Measurements from ENCODE around the gene PPP1R14C. TPM values are rescaled to one million over a fixed set of nuclear protein-coding genes. Genes with fewer than 3 reads are reported as not detected.
A peak's percentile ranks its signal among the peaks of the same experiment; 100 is the strongest.

PPP1R14C gene, protein sequence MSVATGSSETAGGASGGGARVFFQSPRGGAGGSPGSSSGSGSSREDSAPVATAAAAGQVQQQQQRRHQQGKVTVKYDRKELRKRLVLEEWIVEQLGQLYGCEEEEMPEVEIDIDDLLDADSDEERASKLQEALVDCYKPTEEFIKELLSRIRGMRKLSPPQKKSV
- total RNA-seq (2022) (2.4 and 2.5 TPM in 2 replicates), Bru-seq, nascent RNA (percentile 41 among the genes with signal in this experiment), BruChase-seq, experiment 1, labeled RNA remaining after a 2-hour chase (percentile 36 among the genes with signal in this experiment), BruChase-seq, experiment 2, labeled RNA remaining after a 6-hour chase (percentile 37 among the genes with signal in this experiment)
- long read RNA-seq, transcript PPP1R14C-201 (4 exons, 2,152 nt): major isoform, 7 of 8 reads
- long read RNA-seq, partial matches to known transcripts: 0 of 8 reads
- long read RNA-seq, other reads (novel, unspliced or antisense): 1 of 8 reads

DNA sequence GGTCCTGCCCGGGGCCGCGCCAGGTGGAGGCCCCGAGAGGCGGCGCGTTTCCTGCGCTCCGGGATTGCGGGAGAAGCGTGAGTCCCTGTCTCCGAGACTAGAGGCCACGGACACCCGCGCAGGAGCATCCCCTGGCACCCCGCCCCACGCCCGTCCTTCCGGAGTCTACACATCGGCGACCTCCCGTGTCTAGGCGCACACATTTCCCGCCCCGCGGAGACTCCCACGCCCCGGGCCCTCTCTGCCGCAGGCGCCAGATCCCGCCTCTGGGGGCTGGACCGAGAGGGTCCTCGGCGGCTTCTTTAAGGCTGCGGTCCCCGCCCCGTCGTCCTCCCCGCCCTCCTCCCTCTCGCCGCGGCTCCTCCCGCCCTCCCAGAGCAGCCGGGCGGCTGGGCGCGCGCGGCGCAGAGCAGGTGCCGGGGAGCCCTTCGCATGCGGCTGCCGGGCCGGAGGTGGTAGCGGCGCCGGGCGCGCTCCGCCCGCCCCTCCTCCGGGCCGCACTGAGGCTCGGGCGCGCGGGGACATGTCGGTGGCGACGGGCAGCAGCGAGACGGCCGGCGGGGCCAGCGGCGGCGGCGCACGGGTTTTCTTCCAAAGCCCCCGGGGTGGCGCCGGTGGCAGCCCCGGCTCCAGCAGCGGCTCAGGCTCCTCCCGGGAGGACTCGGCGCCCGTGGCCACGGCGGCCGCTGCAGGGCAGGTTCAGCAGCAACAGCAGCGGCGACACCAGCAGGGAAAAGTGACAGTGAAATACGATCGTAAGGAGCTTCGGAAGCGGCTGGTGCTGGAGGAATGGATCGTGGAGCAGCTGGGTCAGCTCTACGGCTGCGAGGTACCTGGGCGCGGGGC, at the start of gene PPP1R14C:
Gene PPP1R14C (plus strand): TSS at position 375 of the 846 bp plus-strand sequence. CDS start 149 bp downstream, at position 524.
- DNase-seq: peak in 1 of 2 experiments; percentile 50
- H3K9me3 Mint-ChIP-seq (ENCODE audit: unreplicated experiment): no peaks in the 10 kb centered on the region
- H3K4me3 Mint-ChIP-seq (ENCODE audit: unreplicated experiment): peak within 1 kb of the TSS; percentile 65
- no peaks in the 10 kb centered on the region for H3K4me1 Mint-ChIP-seq (ENCODE audit: low read depth, unreplicated experiment)
- Histone ChIP-seq H3K4me3 (ENCODE audit: low read depth, low read length) (peak within 1 kb of the TSS; percentile 44), H3K27me3 (replicated peaks; ENCODE audit: control insufficient read depth, insufficient read depth, low read length) (no peaks in the 10 kb centered on the region; the same call in 1 of the 2 replicates), H3K36me3 (ENCODE audit: control insufficient read depth, insufficient read depth, low read length) (no peaks in the 10 kb centered on the region), H3K4me1 (peaks cover 15% of the 10 kb centered on the region), H3K9me3 (no peaks in the 10 kb centered on the region)
- H3K27ac Mint-ChIP-seq (ENCODE audit: unreplicated experiment): no peak within 1 kb of the TSS
- TF ChIP-seq, protein P1, sequence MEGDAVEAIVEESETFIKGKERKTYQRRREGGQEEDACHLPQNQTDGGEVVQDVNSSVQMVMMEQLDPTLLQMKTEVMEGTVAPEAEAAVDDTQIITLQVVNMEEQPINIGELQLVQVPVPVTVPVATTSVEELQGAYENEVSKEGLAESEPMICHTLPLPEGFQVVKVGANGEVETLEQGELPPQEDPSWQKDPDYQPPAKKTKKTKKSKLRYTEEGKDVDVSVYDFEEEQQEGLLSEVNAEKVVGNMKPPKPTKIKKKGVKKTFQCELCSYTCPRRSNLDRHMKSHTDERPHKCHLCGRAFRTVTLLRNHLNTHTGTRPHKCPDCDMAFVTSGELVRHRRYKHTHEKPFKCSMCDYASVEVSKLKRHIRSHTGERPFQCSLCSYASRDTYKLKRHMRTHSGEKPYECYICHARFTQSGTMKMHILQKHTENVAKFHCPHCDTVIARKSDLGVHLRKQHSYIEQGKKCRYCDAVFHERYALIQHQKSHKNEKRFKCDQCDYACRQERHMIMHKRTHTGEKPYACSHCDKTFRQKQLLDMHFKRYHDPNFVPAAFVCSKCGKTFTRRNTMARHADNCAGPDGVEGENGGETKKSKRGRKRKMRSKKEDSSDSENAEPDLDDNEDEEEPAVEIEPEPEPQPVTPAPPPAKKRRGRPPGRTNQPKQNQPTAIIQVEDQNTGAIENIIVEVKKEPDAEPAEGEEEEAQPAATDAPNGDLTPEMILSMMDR (IDR thresholded peaks at IDR 0.05; ENCODE audit: insufficient read depth in 1 of 2, low read depth in 1 of 2, low read length in 1 of 2, severe bottlenecking in 1 of 2, unreplicated experiment in 1 of 2): no peak
- peaks cover 18% of the 10 kb centered on the region for H3K27me3 Mint-ChIP-seq (ENCODE audit: insufficient read depth, unreplicated experiment)
- intact Hi-C loops (cut with micrococcal nuclease; ENCODE audit: unreplicated experiment): no loop called here
- BruUV-seq (replicated peaks): no TSS peak
- H3K36me3 Mint-ChIP-seq (ENCODE audit: insufficient read depth, unreplicated experiment): no peaks in the 10 kb centered on the region
- ChIA-PET POLR2A (interaction anchor here (1.0 kb wide), 1 partner anchor 59 kb away, joined by 3 read pairs; no protein-coding TSS in a partner anchor), CTCF (interaction anchor here (0.6 to 1.4 kb wide), 3 partner anchors 62 to 252 kb away, joined by 3 to 5 read pairs (median 5); no protein-coding TSS in a partner anchor)

DNA sequence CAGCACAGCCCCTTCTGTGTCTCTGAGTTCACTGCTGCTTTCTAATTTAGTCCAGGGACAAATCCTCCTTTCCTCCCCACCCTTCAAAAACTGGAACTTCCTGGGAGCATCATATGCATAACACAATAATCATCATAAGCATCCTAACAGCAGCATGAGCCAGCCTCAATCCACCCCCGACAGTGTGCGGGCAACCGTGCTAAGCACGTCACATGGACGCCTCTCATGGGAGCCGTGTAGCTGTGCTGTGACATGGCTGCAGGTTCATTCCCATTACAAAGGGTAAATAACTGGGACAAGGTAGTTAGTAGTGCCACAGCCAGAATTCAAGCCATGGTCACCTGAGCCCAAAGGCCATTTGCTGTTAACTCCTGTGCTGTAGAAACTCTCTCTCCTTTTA, 49.4 kb upstream of the PPP1R14C start:
- CTCF ChIA-PET: no interaction called here

More for the DNA sequence above, 49.4 kb upstream of the PPP1R14C start:
- TF ChIP-seq, protein P1 (IDR thresholded peaks at IDR 0.05; ENCODE audit: insufficient read depth in 1 of 2, low read depth in 1 of 2, low read length in 1 of 2, severe bottlenecking in 1 of 2, unreplicated experiment in 1 of 2): no peak
- Histone ChIP-seq H3K36me3 (ENCODE audit: control insufficient read depth, insufficient read depth, low read length) (no peaks in the 10 kb centered on the region), H3K4me3 (ENCODE audit: low read depth, low read length) (no peak overlapping the region), H3K27me3 (replicated peaks; ENCODE audit: control insufficient read depth, insufficient read depth, low read length) (no peaks in the 10 kb centered on the region), H3K4me1 (no peaks in the 10 kb centered on the region), H3K9me3 (no peaks in the 10 kb centered on the region)
- intact Hi-C loops (cut with micrococcal nuclease; ENCODE audit: unreplicated experiment): no loop called here
- BruUV-seq (replicated peaks): no TSS peak
- no peaks in the 10 kb centered on the region for H3K36me3 Mint-ChIP-seq (ENCODE audit: insufficient read depth, unreplicated experiment)
- POLR2A ChIA-PET: no interaction called here
- no peak overlapping the region for H3K27ac Mint-ChIP-seq (ENCODE audit: unreplicated experiment)
- no peaks in the 10 kb centered on the region for H3K4me1 Mint-ChIP-seq (ENCODE audit: low read depth, unreplicated experiment)
- peaks cover 14% of the 10 kb centered on the region for H3K27me3 Mint-ChIP-seq (ENCODE audit: insufficient read depth, unreplicated experiment)
- no peak overlapping the region for H3K4me3 Mint-ChIP-seq (ENCODE audit: unreplicated experiment)
- no peaks in the 10 kb centered on the region for H3K9me3 Mint-ChIP-seq (ENCODE audit: unreplicated experiment)
- DNase-seq: no peak

Measured in Caco-2 (cell line).